ENCODE data around the gene SRRM4.
"Not testable (repeated sequence)": the region's sequence is repeated elsewhere in the genome, so short reads cannot be mapped to it uniquely, and the experiment has no call there.

SRRM4 gene

DNA sequence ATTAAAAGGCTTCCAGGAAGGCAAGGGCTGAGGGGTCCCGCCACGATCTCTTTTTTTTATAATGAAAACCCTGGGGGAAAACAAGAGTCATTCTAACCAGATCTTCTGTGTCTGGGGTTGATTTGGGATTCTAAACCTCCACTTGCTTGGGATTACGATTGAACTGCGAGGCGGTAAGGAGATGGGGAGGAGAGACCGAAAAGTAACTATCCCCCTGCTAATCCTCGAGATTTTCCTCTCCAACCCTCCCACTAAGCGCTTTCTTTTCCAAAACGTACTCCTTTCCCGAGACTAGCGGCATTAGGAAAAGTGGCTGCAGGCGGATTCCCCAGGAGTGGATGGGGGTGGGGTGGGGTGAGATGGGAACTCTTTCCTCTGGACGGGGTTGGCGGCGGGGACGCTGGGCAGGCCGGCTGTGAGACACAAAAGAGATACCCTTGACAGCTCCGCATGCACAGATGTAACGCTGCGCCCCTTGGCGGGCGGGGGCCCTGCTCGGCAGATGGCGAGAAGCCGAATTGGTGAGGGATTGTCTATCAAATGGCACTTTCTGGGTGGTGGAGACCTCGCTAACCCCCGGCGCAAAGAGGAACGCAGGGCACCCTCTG, 830 bp upstream of the SRRM4 start:
- no peaks in the 10 kb centered on the region for H3K36me3 ChIP-seq (ENCODE audit: control insufficient read depth in 1 of 2, insufficient read depth in 2 of 2, low read length in 2 of 2)
- H3K9ac ChIP-seq (ENCODE audit: low read depth in 1 of 2, low read length in 2 of 2): no peak overlapping the region
- H3K27me3 ChIP-seq (ENCODE audit: control insufficient read depth in 1 of 2, insufficient read depth in 2 of 2, low read length in 2 of 2): peaks cover 11 to 28% of the 10 kb centered on the region in 2 donors
- no peaks in the 10 kb centered on the region for H3K4me1 ChIP-seq (ENCODE audit: control insufficient read depth in 1 of 2, insufficient read depth in 2 of 2, low read length in 2 of 2)
- H3K27ac ChIP-seq (ENCODE audit: low read depth, low read length): no peak overlapping the region
- H3K4me3 ChIP-seq (ENCODE audit: low read depth in 1 of 2, low read length in 2 of 2): no peak overlapping the region
- no peaks in the 10 kb centered on the region for H3K9me3 ChIP-seq (ENCODE audit: control insufficient read depth in 1 of 2, low read length in 2 of 2)

DNA sequence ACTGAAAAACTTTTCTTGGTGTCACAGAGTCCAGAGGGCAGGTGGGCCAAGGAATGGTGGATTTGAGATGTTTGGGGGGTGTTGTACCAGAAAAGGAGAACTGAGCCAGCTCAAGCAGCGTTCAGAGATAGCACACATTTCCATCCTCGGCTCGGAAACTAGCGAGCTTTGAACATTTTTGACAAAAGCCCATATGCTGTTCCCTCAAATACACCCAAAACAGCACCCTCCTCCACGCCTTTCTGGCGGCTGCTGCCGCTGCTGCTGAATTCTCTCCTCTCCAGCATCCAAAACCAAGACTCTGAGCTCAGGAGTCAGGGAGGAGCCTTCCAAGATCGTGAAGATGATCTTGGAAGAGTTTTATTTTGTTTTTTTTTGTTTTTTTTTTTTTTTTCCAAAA, 961 bp downstream of the SRRM4 start:
- Histone ChIP-seq H3K9me3 (ENCODE audit: control insufficient read depth in 1 of 2, low read length in 2 of 2) (no peaks in the 10 kb centered on the region), H3K4me3 (ENCODE audit: low read depth in 1 of 2, low read length in 2 of 2) (no peak overlapping the region), H3K4me1 (ENCODE audit: control insufficient read depth in 1 of 2, insufficient read depth in 2 of 2, low read length in 2 of 2) (no peaks in the 10 kb centered on the region), H3K9ac (ENCODE audit: low read depth in 1 of 2, low read length in 2 of 2) (no peak overlapping the region), H3K36me3 (ENCODE audit: control insufficient read depth in 1 of 2, insufficient read depth in 2 of 2, low read length in 2 of 2) (no peaks in the 10 kb centered on the region), H3K27ac (ENCODE audit: low read depth, low read length) (no peak overlapping the region), H3K27me3 (ENCODE audit: control insufficient read depth in 1 of 2, insufficient read depth in 2 of 2, low read length in 2 of 2) (peaks cover 11 to 28% of the 10 kb centered on the region in 2 donors)

DNA sequence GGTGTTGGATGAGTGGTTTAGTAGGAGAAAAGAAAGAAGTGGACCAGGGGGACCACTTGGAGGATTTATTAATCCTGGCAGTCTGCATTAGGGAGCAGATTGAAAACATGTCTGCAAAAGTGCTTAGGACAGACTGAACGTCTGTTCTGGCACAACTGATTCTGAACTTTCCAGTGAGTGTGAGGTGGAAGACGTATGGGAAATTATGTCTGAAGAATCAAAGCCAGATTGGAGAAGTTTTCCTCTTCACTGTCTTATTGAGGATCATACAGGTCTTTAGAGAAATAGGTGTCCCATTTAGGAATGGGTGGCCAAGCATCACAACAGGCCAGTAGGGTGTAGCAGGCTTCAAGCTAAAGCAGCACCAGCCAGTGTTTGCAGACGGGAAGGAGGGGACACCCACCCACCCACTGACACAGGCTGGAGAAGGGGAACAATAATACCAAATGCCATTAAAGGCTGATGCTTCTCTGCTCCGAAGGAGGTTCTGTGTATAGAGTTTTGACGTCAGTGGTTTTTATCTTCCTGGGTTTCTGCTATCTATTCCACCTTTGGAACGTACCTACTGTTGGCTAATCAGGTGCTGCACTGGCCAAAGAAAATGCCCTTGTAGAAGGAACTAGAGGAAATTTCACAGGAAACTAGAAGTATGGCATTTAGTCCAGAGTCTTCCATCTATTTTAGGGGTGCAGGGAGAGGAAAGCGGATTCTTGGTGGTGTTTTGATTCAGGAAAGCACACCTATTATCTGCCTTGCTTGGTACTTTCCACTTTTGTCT, 1.8 kb downstream of the SRRM4 start:
- no peak overlapping the region for H3K27ac ChIP-seq (ENCODE audit: low read depth, low read length)
- no peaks in the 10 kb centered on the region for H3K36me3 ChIP-seq (ENCODE audit: control insufficient read depth in 1 of 2, insufficient read depth in 2 of 2, low read length in 2 of 2)
- H3K4me3 ChIP-seq (ENCODE audit: low read depth in 1 of 2, low read length in 2 of 2): no peak overlapping the region
- no peaks in the 10 kb centered on the region for H3K9me3 ChIP-seq (ENCODE audit: control insufficient read depth in 1 of 2, low read length in 2 of 2)
- H3K27me3 ChIP-seq (ENCODE audit: control insufficient read depth in 1 of 2, insufficient read depth in 2 of 2, low read length in 2 of 2): peaks cover 11 to 28% of the 10 kb centered on the region in 2 donors
- H3K9ac ChIP-seq (ENCODE audit: low read depth in 1 of 2, low read length in 2 of 2): no peak overlapping the region
- no peaks in the 10 kb centered on the region for H3K4me1 ChIP-seq (ENCODE audit: control insufficient read depth in 1 of 2, insufficient read depth in 2 of 2, low read length in 2 of 2)

DNA sequence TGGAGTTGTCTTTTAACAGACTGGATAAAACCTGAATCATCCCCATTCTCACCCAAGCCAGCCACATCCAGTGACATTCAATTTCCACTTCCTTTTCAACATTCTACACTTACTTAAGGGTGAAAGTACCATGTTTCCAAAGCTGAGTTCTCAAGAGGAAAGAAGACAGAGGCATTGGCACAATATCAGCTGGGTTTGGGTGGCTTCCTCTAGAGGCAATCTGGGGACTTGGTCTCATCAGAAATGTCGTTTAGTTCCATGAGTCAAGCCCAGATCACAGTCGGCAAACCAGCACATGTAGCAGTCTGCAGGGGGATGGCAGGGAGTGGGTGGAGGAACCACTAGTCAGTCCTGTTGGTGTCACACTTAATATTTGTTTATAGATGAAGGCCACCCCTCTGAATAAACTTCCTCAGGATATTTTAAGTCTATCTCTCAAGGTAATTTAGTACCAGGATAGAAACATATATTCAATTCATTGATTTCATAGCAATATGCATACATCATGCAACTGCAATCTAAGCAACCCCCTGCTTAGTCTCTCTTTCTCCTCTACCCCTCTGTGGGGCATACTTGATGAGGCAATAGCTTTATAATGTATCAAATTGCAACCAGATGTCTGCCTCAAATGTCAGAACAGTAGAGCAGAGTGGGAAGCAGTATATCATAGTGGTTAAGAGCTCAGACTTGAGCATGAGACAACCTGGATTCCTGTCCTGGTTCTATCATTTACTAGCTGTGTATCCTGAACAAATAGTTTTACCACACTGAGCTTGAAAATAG, 3.0 kb downstream of the SRRM4 start:
- no peaks in the 10 kb centered on the region for H3K36me3 ChIP-seq (ENCODE audit: control insufficient read depth in 1 of 2, insufficient read depth in 2 of 2, low read length in 2 of 2)
- H3K4me1 ChIP-seq (ENCODE audit: control insufficient read depth in 1 of 2, insufficient read depth in 2 of 2, low read length in 2 of 2): no peaks in the 10 kb centered on the region
- peaks cover 14 to 28% of the 10 kb centered on the region in 2 donors for H3K27me3 ChIP-seq (ENCODE audit: control insufficient read depth in 1 of 2, insufficient read depth in 2 of 2, low read length in 2 of 2)
- H3K4me3 ChIP-seq (ENCODE audit: low read depth in 1 of 2, low read length in 2 of 2): no peak overlapping the region
- no peak overlapping the region for H3K27ac ChIP-seq (ENCODE audit: low read depth, low read length)
- no peaks in the 10 kb centered on the region for H3K9me3 ChIP-seq (ENCODE audit: control insufficient read depth in 1 of 2, low read length in 2 of 2)
- no peak overlapping the region for H3K9ac ChIP-seq (ENCODE audit: low read depth in 1 of 2, low read length in 2 of 2)

DNA sequence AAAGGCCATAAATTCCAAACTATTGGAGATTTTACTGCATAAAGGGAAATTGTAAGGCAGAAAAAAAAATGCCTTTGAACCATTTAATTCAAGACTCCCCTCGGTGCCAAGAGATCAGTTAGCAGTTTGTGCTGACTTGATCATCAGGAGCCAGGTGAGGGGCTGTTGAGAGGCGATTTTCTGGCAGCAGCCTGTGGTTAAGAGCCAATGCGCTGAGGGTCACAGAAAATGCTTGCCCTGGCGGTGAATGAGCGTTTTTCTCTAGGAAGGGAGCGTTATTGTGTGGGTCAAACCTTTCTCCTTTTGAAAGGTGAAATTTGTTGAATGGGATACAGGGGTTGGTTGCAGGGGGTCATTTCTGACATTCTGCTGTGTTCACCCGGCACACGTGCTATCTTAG, 4.7 kb downstream of the SRRM4 start:
- H3K27ac ChIP-seq (ENCODE audit: low read depth, low read length): no peak overlapping the region
- H3K27me3 ChIP-seq (ENCODE audit: control insufficient read depth in 1 of 2, insufficient read depth in 2 of 2, low read length in 2 of 2): peaks cover 10 to 19% of the 10 kb centered on the region in 2 donors
- H3K9ac ChIP-seq (ENCODE audit: low read depth in 1 of 2, low read length in 2 of 2): no peak overlapping the region

DNA sequence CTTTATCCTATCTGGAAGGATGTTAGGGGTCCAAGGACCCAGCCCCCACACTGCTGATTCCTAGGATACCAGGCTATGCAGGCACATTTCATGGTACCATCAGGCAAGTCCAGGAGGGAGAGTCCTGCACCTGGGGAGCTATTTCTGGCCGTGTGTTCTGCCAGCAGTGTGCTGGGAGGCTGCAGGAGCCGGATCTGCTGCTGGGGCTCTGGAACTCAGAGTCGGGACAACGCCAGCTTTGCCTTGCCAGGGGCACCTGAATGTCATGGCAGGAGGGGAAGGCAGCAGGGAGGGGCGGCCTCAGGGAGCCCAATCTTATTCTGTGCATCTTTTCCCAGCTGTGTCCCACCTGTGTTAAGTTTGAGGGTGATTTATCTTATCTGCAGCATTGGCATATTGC, 17.8 kb downstream of the SRRM4 start:
- no peak overlapping the region for H3K9ac ChIP-seq (ENCODE audit: low read depth in 1 of 2, low read length in 2 of 2)
- no peaks in the 10 kb centered on the region for H3K36me3 ChIP-seq (ENCODE audit: control insufficient read depth in 1 of 2, insufficient read depth in 2 of 2, low read length in 2 of 2)
- no peak overlapping the region for H3K27ac ChIP-seq (ENCODE audit: low read depth, low read length)
- H3K27me3 ChIP-seq (ENCODE audit: control insufficient read depth in 1 of 2, insufficient read depth in 2 of 2, low read length in 2 of 2): no peaks in the 10 kb centered on the region
- H3K4me3 ChIP-seq (ENCODE audit: low read depth in 1 of 2, low read length in 2 of 2): no peak overlapping the region
- no peaks in the 10 kb centered on the region for H3K9me3 ChIP-seq (ENCODE audit: control insufficient read depth in 1 of 2, low read length in 2 of 2)
- no peaks in the 10 kb centered on the region for H3K4me1 ChIP-seq (ENCODE audit: control insufficient read depth in 1 of 2, insufficient read depth in 2 of 2, low read length in 2 of 2)

More for the DNA sequence above, 4.7 kb downstream of the SRRM4 start:
- no peaks in the 10 kb centered on the region for H3K36me3 ChIP-seq (ENCODE audit: control insufficient read depth in 1 of 2, insufficient read depth in 2 of 2, low read length in 2 of 2)
- no peak overlapping the region for H3K4me3 ChIP-seq (ENCODE audit: low read depth in 1 of 2, low read length in 2 of 2)
- H3K4me1 ChIP-seq (ENCODE audit: control insufficient read depth in 1 of 2, insufficient read depth in 2 of 2, low read length in 2 of 2): no peaks in the 10 kb centered on the region
- no peaks in the 10 kb centered on the region for H3K9me3 ChIP-seq (ENCODE audit: control insufficient read depth in 1 of 2, low read length in 2 of 2)

DNA sequence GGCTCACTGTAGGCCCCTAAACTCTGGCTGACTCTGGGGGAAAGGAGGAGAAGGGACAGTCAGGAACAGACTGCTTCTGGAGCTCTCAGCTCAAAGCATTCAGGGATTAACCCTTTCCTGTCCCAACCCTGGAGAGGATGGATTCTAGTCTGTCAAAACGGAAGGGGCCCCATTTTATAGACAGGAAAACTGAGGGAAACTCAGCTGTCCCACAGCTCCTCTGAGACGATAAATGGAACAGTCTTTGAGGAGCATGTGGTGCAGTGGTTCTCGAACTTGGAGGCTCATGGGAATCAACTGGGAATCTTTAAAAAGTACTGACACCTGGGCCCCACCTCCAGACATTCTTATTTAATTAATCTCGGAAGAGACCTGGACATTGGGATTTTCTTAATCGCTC, 23.7 kb downstream of the SRRM4 start:
- Histone ChIP-seq H3K27me3 (ENCODE audit: control insufficient read depth in 1 of 2, insufficient read depth in 2 of 2, low read length in 2 of 2) (peaks cover 4 to 6% of the 10 kb centered on the region in 2 donors), H3K36me3 (ENCODE audit: control insufficient read depth in 1 of 2, insufficient read depth in 2 of 2, low read length in 2 of 2) (no peaks in the 10 kb centered on the region), H3K4me1 (ENCODE audit: control insufficient read depth in 1 of 2, insufficient read depth in 2 of 2, low read length in 2 of 2) (no peaks in the 10 kb centered on the region)

DNA sequence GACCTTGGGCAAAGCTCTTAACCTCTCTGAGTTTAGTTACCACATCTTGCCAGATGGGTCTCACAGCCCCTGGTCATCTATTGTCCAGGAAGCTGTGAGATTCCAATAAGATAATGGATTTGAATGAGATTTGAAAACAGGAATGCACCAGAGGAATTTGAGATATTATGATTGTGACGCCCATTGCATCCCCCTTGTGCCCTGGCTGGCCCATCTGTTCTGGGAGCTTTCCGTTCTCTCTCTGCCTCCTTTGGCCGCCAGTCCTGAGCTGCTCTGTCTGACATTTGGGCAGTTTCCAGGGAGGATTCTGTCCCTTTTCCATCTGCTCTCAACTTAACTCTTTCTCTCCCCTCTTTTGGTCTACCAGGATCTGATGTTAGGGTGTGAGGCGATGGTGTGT, 24.6 kb downstream of the SRRM4 start:
- H3K27me3 ChIP-seq (ENCODE audit: control insufficient read depth in 1 of 2, insufficient read depth in 2 of 2, low read length in 2 of 2): peaks cover 4 to 6% of the 10 kb centered on the region in 2 donors
- no peak overlapping the region for H3K9ac ChIP-seq (ENCODE audit: low read depth in 1 of 2, low read length in 2 of 2)
- H3K4me1 ChIP-seq (ENCODE audit: control insufficient read depth in 1 of 2, insufficient read depth in 2 of 2, low read length in 2 of 2): no peaks in the 10 kb centered on the region
- no peaks in the 10 kb centered on the region for H3K9me3 ChIP-seq (ENCODE audit: control insufficient read depth in 1 of 2, low read length in 2 of 2)
- H3K4me3 ChIP-seq (ENCODE audit: low read depth in 1 of 2, low read length in 2 of 2): no peak overlapping the region
- H3K27ac ChIP-seq (ENCODE audit: low read depth, low read length): no peak overlapping the region
- no peaks in the 10 kb centered on the region for H3K36me3 ChIP-seq (ENCODE audit: control insufficient read depth in 1 of 2, insufficient read depth in 2 of 2, low read length in 2 of 2)

More for the DNA sequence above, 23.7 kb downstream of the SRRM4 start:
- Histone ChIP-seq H3K9ac (ENCODE audit: low read depth in 1 of 2, low read length in 2 of 2) (no peak overlapping the region), H3K4me3 (ENCODE audit: low read depth in 1 of 2, low read length in 2 of 2) (no peak overlapping the region), H3K27ac (ENCODE audit: low read depth, low read length) (no peak overlapping the region), H3K9me3 (ENCODE audit: control insufficient read depth in 1 of 2, low read length in 2 of 2) (no peaks in the 10 kb centered on the region)

DNA sequence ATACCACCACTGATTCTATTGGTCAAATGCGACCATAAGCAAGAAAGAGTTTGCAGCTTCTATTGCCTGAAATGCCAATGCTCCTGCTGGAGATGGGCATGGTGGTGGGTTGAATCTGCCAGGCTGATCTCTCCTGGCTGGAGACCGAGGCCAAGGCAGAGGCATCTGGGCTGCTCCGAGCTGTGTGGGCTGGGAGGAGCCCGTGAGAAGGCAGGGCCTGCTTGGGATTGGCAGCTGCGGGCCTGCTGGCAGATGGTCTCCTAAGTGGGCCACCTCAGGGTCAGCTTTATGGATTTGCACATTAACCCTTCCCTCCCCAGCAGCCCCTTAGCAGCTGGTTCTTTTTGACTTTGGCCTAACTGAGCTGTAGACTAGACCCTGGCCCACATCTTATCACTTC, 25.4 kb downstream of the SRRM4 start:
- H3K9me3 ChIP-seq (ENCODE audit: control insufficient read depth in 1 of 2, low read length in 2 of 2): no peaks in the 10 kb centered on the region
- H3K9ac ChIP-seq (ENCODE audit: low read depth in 1 of 2, low read length in 2 of 2): no peak overlapping the region
- H3K27me3 ChIP-seq (ENCODE audit: control insufficient read depth in 1 of 2, insufficient read depth in 2 of 2, low read length in 2 of 2): peaks cover 4 to 6% of the 10 kb centered on the region in 2 donors
- H3K36me3 ChIP-seq (ENCODE audit: control insufficient read depth in 1 of 2, insufficient read depth in 2 of 2, low read length in 2 of 2): no peaks in the 10 kb centered on the region
- no peaks in the 10 kb centered on the region for H3K4me1 ChIP-seq (ENCODE audit: control insufficient read depth in 1 of 2, insufficient read depth in 2 of 2, low read length in 2 of 2)
- no peak overlapping the region for H3K27ac ChIP-seq (ENCODE audit: low read depth, low read length)
- no peak overlapping the region for H3K4me3 ChIP-seq (ENCODE audit: low read depth in 1 of 2, low read length in 2 of 2)

DNA sequence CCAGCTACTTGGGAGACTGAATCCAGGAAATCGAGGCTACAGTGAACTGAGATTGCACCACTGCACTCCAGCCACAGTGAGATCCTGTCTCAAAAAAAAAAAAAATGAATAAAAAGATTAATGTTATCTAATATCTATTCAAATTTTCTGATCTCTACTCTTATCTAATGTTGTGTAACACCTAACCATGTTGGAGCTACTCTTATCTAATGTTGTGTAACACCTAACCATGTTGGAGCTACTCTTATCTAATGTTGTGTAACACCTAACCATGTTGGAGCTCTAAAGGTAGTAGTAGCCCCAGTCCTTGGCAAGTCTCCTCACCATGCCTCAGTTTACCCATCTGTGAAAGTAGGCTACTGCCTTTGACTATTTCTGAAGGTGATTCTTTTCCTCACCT, 26.9 kb downstream of the SRRM4 start:
- H3K4me1 ChIP-seq (ENCODE audit: control insufficient read depth in 1 of 2, insufficient read depth in 2 of 2, low read length in 2 of 2); H3K9me3 ChIP-seq (ENCODE audit: control insufficient read depth in 1 of 2, low read length in 2 of 2); H3K36me3 ChIP-seq (ENCODE audit: control insufficient read depth in 1 of 2, insufficient read depth in 2 of 2, low read length in 2 of 2); H3K9ac ChIP-seq (ENCODE audit: low read depth in 1 of 2, low read length in 2 of 2); H3K27ac ChIP-seq (ENCODE audit: low read depth, low read length); H3K27me3 ChIP-seq (ENCODE audit: control insufficient read depth in 1 of 2, insufficient read depth in 2 of 2, low read length in 2 of 2); H3K4me3 ChIP-seq (ENCODE audit: low read depth in 1 of 2, low read length in 2 of 2): not testable (repeated sequence)
